B cell (primary cell): ENCODE data around the gene DBNDD2. TPM values are rescaled to one million over a fixed set of nuclear protein-coding genes. Genes with fewer than 3 reads are reported as not detected.

ENCODE experiments used
- ATAC-seq: fragments of 200-7000 bp; cut with Tn5 transposase; one replicate; pipeline ENCODE4 v1.10.0; 2021; ENCODE audit warnings: low read depth, mild to moderate bottlenecking, moderate number of reproducible peaks, moderate library complexity
- CTCF ChIA-PET: fragments of 350-600 bp; sonication (Branson Sonifier 250); formaldehyde crosslinking; loops from one replicate; lab custom pipeline; 2021; ENCODE audit warnings: antibody characterized with exemption, inconsistent platforms; lab: Charles Lee
- POLR2A ChIA-PET: fragments of 350-600 bp; sonication (Branson Sonifier 250); formaldehyde crosslinking; loops from one replicate; lab custom pipeline; 2021; ENCODE audit warnings: antibody characterized with exemption; lab: Charles Lee
- DNase-seq: peaks from one replicate; pipeline ENCODE4 v3.0.0; 2013
- H2AFZ ChIP-seq: 2 replicates; pipeline ENCODE4 v1.6.1; 2012; ENCODE audit warnings: mild to moderate bottlenecking, low read depth, low read length; ENCODE audit not compliant: insufficient read depth, poor library complexity, severe bottlenecking
- H3K27ac ChIP-seq, 2 donors: 1 replicate in 1 of 2; 2 replicates in 1 of 2; pipeline ENCODE4 v1.5.1; 2012 to 2013; ENCODE audit warnings: low read length in 2 of 2, mild to moderate bottlenecking in 2 of 2, moderate library complexity in 1 of 2
- H3K27me3 ChIP-seq, 4 experiments: fragments of 200-600 bp in 1 of 4; sonication (generic) in 1 of 4; replicated peaks in 1 of 4; 1 replicate in 2 of 4; 2 replicates in 2 of 4; pipeline versions ENCODE4 v1.6.1 to v1.7.0; 2013 to 2016; ENCODE audit warnings: low read length in 3 of 4, mild to moderate bottlenecking in 2 of 4, mixed read lengths in 1 of 4, moderate library complexity in 1 of 4; ENCODE audit not compliant: insufficient read depth in 4 of 4, control insufficient read depth in 3 of 4; ENCODE audit errors: control extremely low read depth in 1 of 4
- H3K36me3 ChIP-seq, 2 experiments: replicated peaks in 1 of 2; 1 replicate in 1 of 2; 2 replicates in 1 of 2; pipeline versions ENCODE4 v1.6.1 to v1.7.1; 2013; ENCODE audit warnings: low read length in 1 of 2; ENCODE audit not compliant: insufficient read depth in 2 of 2, control insufficient read depth in 1 of 2; ENCODE audit errors: control extremely low read depth in 1 of 2, extremely low read depth in 1 of 2
- H3K4me1 ChIP-seq, 2 donors: fragments of 200-600 bp in 1 of 2; sonication (generic) in 1 of 2; 1 replicate in 1 of 2; 2 replicates in 1 of 2; pipeline versions ENCODE4 v1.5.1 to v1.6.1; 2013 to 2017; ENCODE audit warnings: low read length in 2 of 2; ENCODE audit not compliant: control insufficient read depth in 2 of 2, insufficient read depth in 2 of 2
- H3K4me2 ChIP-seq: replicated peaks from 2 replicates; pipeline ENCODE3; 2012; ENCODE audit warnings: mild to moderate bottlenecking, low read depth, low read length; ENCODE audit not compliant: poor library complexity, severe bottlenecking
- H3K4me3 ChIP-seq, 5 experiments: fragments of 200-600 bp in 1 of 5; sonication (generic) in 1 of 5; 1 replicate in 3 of 5; 2 replicates in 2 of 5; pipeline versions ENCODE4 v1.5.1 to v1.7.0; 2011 to 2016; ENCODE audit warnings: low read length in 4 of 5, mild to moderate bottlenecking in 4 of 5, low read depth in 2 of 5, control low read depth in 1 of 5, moderate library complexity in 1 of 5; ENCODE audit not compliant: insufficient read depth in 1 of 5; ENCODE audit errors: control extremely low read depth in 1 of 5, extremely low read depth in 1 of 5
- H3K79me2 ChIP-seq: fragments of 200-600 bp; sonication (generic); one replicate; pipeline ENCODE4 v1.6.0; 2016; ENCODE audit warnings: low read length; ENCODE audit not compliant: control insufficient read depth, insufficient read depth
- H3K9ac ChIP-seq: fragments of 200-600 bp; sonication (generic); 2 replicates; pipeline ENCODE4 v1.6.1; 2017; ENCODE audit warnings: mild to moderate bottlenecking, low read length, moderate library complexity
- H3K9me3 ChIP-seq, 3 donors: one replicate each; pipeline versions ENCODE4 v1.6.1 to v1.7.1; 2013; ENCODE audit warnings: low read length in 2 of 3; ENCODE audit not compliant: control insufficient read depth in 2 of 3, insufficient read depth in 1 of 3; ENCODE audit errors: control extremely low read depth in 1 of 3
- H4K20me1 ChIP-seq: 2 replicates; pipeline ENCODE4 v1.6.0; 2012; ENCODE audit warnings: mild to moderate bottlenecking, low read length; ENCODE audit not compliant: insufficient read depth, control insufficient read depth, poor library complexity, severe bottlenecking
- H3K27ac Mint-ChIP-seq: one replicate; pipeline ENCODE4 v1.8.0; 2021; ENCODE audit warnings: mixed read lengths
- H3K27me3 Mint-ChIP-seq: one replicate; pipeline ENCODE4 v1.8.0; 2021; ENCODE audit warnings: mixed read lengths
- H3K4me1 Mint-ChIP-seq: one replicate; pipeline ENCODE4 v1.8.0; 2021; ENCODE audit warnings: mixed read lengths
- H3K4me3 Mint-ChIP-seq: one replicate; pipeline ENCODE4 v1.8.0; 2021; ENCODE audit warnings: mixed read lengths
- H3K9me3 Mint-ChIP-seq: one replicate; pipeline ENCODE4 v1.8.0; 2022; ENCODE audit warnings: mixed read lengths; ENCODE audit not compliant: insufficient read depth
- EZH2 ChIP-seq: IDR thresholded peaks from 2 replicates; pipeline ENCODE4 v1.6.1; 2012; ENCODE audit warnings: borderline replicate concordance, low read depth, mild to moderate bottlenecking, moderate library complexity, low read length; ENCODE audit not compliant: insufficient read depth, poor library complexity, severe bottlenecking
- WGBS: methylation state at CpG from one replicate; pipeline ENCODE4 v1.1.5; 2013; ENCODE audit warnings: missing lambda C conversion rate; ENCODE audit not compliant: insufficient coverage; 5-methylcytosine and 5-hydroxymethylcytosine counted together
- intact Hi-C: fragments of 100-400 bp; cut with micrococcal nuclease; formaldehyde crosslinking; loops from one replicate; pipeline ENCODE4 v1.10.0; 2022
- polyA plus RNA-seq: library from polyadenylated mRNA; depleted of rRNA; stranded (reverse); fragments of >200 nt; gene quantifications from 2 replicates; pipeline ENCODE4 v1.2.3, GENCODE V29; 2012
- total RNA-seq, 2 donors: library from RNA; stranded (reverse); fragments of 120-200 nt in 1 of 2; gene quantifications; 1 replicate in 1 of 2; 2 replicates in 1 of 2; pipeline versions ENCODE4 v1.2.3 to v1.2.4, GENCODE V29; 2013 to 2022
- TF ChIP-seq, protein P1 (sequence below): fragments of 200-600 bp; IDR thresholded peaks from one replicate; pipeline ENCODE4 v1.8.0; 2022; ENCODE audit warnings: antibody characterized with exemption, mild to moderate bottlenecking

DBNDD2 gene
- total and polyA plus RNA-seq, 2 donors (not counting 1 experiment from before 2014, with no cell fraction given) = 3.1 to 3.6 TPM

GRCh38 chr20:45416917-45417316, 8.8 kb downstream of the DBNDD2 start:
- ATAC-seq (no peak), DNase-seq (no peak)
- Histone ChIP-seq H3K4me1 (peaks cover 30 to 38% of the 10 kb centered on the region in 2 donors), H3K9me3 (no peaks in the 10 kb centered on the region), H3K27me3 (no peaks in the 10 kb centered on the region), H3K4me2 (peak overlapping the region; percentile 90), H3K36me3 (peaks cover 15 to 31% of the 10 kb centered on the region in 2 experiments), H4K20me1 (peaks cover 8% of the 10 kb centered on the region), H3K4me3 (peak overlapping the region in 4 of 5 experiments; percentile 80 to 97 (median 93)), H3K9ac (peak overlapping the region; percentile 98), H3K27ac (peak overlapping the region in 1 of 2 donors; percentile 90), H2AFZ (no peak overlapping the region), H3K79me2 (peaks cover 38% of the 10 kb centered on the region)
- TF ChIP-seq EZH2 = no peak
- TF ChIP-seq, protein P1, sequence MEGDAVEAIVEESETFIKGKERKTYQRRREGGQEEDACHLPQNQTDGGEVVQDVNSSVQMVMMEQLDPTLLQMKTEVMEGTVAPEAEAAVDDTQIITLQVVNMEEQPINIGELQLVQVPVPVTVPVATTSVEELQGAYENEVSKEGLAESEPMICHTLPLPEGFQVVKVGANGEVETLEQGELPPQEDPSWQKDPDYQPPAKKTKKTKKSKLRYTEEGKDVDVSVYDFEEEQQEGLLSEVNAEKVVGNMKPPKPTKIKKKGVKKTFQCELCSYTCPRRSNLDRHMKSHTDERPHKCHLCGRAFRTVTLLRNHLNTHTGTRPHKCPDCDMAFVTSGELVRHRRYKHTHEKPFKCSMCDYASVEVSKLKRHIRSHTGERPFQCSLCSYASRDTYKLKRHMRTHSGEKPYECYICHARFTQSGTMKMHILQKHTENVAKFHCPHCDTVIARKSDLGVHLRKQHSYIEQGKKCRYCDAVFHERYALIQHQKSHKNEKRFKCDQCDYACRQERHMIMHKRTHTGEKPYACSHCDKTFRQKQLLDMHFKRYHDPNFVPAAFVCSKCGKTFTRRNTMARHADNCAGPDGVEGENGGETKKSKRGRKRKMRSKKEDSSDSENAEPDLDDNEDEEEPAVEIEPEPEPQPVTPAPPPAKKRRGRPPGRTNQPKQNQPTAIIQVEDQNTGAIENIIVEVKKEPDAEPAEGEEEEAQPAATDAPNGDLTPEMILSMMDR = no peak
- POLR2A ChIA-PET = interaction anchor here (0.8 to 2.2 kb wide), 3 partner anchors 43 to 54 kb away, joined by 3 to 21 read pairs (median 10); partner anchors contain the start of gene SYS1
- H3K27me3 Mint-ChIP-seq = no peaks in the 10 kb centered on the region
- peak overlapping the region; percentile 100 for H3K27ac Mint-ChIP-seq
- H3K4me1 Mint-ChIP-seq = peaks cover 53% of the 10 kb centered on the region
- WGBS = no CpG with 5 or more reads among the region's 2 CpGs
- CTCF ChIA-PET = interaction anchor here (1.6 to 8.3 kb wide), 5 partner anchors 17 to 57 kb away, joined by 4 to 98 read pairs (median 32); partner anchors contain the start of gene SYS1
- H3K4me3 Mint-ChIP-seq = peak overlapping the region; percentile 99
- H3K9me3 Mint-ChIP-seq = no peaks in the 10 kb centered on the region
- intact Hi-C loops = loop anchor here (1.0 to 5.0 kb wide), 3 partner anchors 15 to 455 kb away; partner anchors contain the start of gene TOMM34
